H1 (cell line): ENCODE measurements around the gene CPNE4. TPM values are rescaled to one million over a fixed set of nuclear protein-coding genes. Genes with fewer than 3 reads are reported as not detected.

ENCODE experiments used
- CTCF ChIA-PET: fragments of 300-600 bp; sonication (Branson Sonifier 250); formaldehyde crosslinking; loops from one replicate; lab custom pipeline; 2021; ENCODE audit not compliant: partially characterized antibody; lab: Charles Lee
- POLR2A ChIA-PET: fragments of 300-600 bp; sonication (Branson Sonifier 250); formaldehyde crosslinking; loops from one replicate; lab custom pipeline; 2021; ENCODE audit warnings: inconsistent platforms; ENCODE audit not compliant: partially characterized antibody; lab: Charles Lee
- DNase-seq, 2 experiments: peaks; one replicate each; pipeline versions ENCODE4 v3.0.0 to v3.0.0-alpha.2; 2010 to 2022; ENCODE audit warnings: low spot score in 2 of 2, low read depth in 1 of 2, mixed read lengths in 1 of 2
- FAIRE-seq: peaks from 2 replicates; lab custom pipeline; 2011; peaks lifted over from hg19 to GRCh38; lab: Jason Lieb, UNC
- H2AFZ ChIP-seq: 2 replicates; pipeline ENCODE4 v1.8.1; 2012; ENCODE audit warnings: low read length, inconsistent platforms
- H2AK5ac ChIP-seq: 2 replicates; pipeline ENCODE4 v1.6.1; 2013; ENCODE audit warnings: low read depth, low read length
- H2BK120ac ChIP-seq: replicated peaks from 2 replicates; pipeline ENCODE3; 2013; ENCODE audit warnings: low read depth, low read length, inconsistent platforms
- H2BK12ac ChIP-seq: 2 replicates; pipeline ENCODE4 v1.6.1; 2013; ENCODE audit warnings: low read depth, low read length
- H2BK15ac ChIP-seq: 2 replicates; pipeline ENCODE4 v1.6.1; 2013; ENCODE audit warnings: low read length
- H2BK20ac ChIP-seq: 2 replicates; pipeline ENCODE4 v1.6.1; 2013; ENCODE audit warnings: low read length
- H2BK5ac ChIP-seq: 2 replicates; pipeline ENCODE4 v1.6.1; 2013; ENCODE audit warnings: low read depth, low read length
- H3K14ac ChIP-seq: 2 replicates; pipeline ENCODE4 v1.6.1; 2013; ENCODE audit warnings: inconsistent platforms; ENCODE audit not compliant: insufficient read length
- H3K18ac ChIP-seq: 2 replicates; pipeline ENCODE4 v1.6.1; 2013; ENCODE audit warnings: low read length; ENCODE audit errors: extremely low read depth
- H3K23ac ChIP-seq: 2 replicates; pipeline ENCODE4 v1.6.1; 2013; ENCODE audit warnings: inconsistent platforms; ENCODE audit not compliant: insufficient read length
- H3K23me2 ChIP-seq: 2 replicates; pipeline ENCODE4 v1.6.1; 2013; ENCODE audit warnings: low read depth, low read length
- H3K27ac ChIP-seq: 2 replicates; pipeline ENCODE4 v1.6.1; 2011; ENCODE audit warnings: low read depth, low read length, inconsistent platforms
- H3K27me3 ChIP-seq, 4 experiments: replicated peaks in 1 of 4; 1 replicate in 1 of 4; 2 replicates in 3 of 4; pipeline versions ENCODE4 v1.6.1 to v1.8.1; 2011 to 2013; ENCODE audit warnings: low read length in 3 of 4, mild to moderate bottlenecking in 3 of 4, inconsistent platforms in 2 of 4, mixed read lengths in 2 of 4, moderate library complexity in 1 of 4; ENCODE audit not compliant: control insufficient read depth in 3 of 4, insufficient read depth in 3 of 4; ENCODE audit errors: extremely low read depth in 1 of 4
- H3K36me3 ChIP-seq, 4 experiments: 2 replicates each; pipeline versions ENCODE4 v1.6.1 to v1.8.1; 2011 to 2013; ENCODE audit warnings: mild to moderate bottlenecking in 4 of 4, low read length in 3 of 4, moderate library complexity in 2 of 4, control low read depth in 1 of 4, inconsistent platforms in 1 of 4; ENCODE audit not compliant: insufficient read depth in 4 of 4, control insufficient read depth in 2 of 4
- H3K4ac ChIP-seq: replicated peaks from 2 replicates; pipeline ENCODE3; 2013; ENCODE audit warnings: low read length, low read depth, mixed read lengths, inconsistent platforms; ENCODE audit not compliant: insufficient read length
- H3K4me1 ChIP-seq, 4 experiments: replicated peaks in 1 of 4; 1 replicate in 1 of 4; 2 replicates in 3 of 4; pipeline versions ENCODE4 v1.6.1 to v1.8.1; 2011 to 2013; ENCODE audit warnings: low read length in 3 of 4, inconsistent platforms in 2 of 4, mixed read lengths in 1 of 4; ENCODE audit not compliant: insufficient read depth in 4 of 4, control insufficient read depth in 3 of 4
- H3K4me2 ChIP-seq, 2 experiments: 2 replicates each; pipeline versions ENCODE4 v1.6.1 to v1.8.1; 2011 to 2013; ENCODE audit warnings: low read depth in 2 of 2, low read length in 2 of 2, control low read depth in 1 of 2, inconsistent platforms in 1 of 2, mild to moderate bottlenecking in 1 of 2; ENCODE audit not compliant: insufficient read depth in 1 of 2
- H3K4me3 ChIP-seq, 4 experiments: fragments of 200-600, 300-600 bp in 1 of 4; sonication (generic), shearing (Covaris generic), sonication (Bioruptor Twin) in 1 of 4; 2 replicates each; pipeline versions ENCODE4 v1.5.1 to v1.8.1; 2011 to 2016; ENCODE audit warnings: low read length in 4 of 4, low read depth in 3 of 4, control low read depth in 2 of 4, inconsistent platforms in 2 of 4, mild to moderate bottlenecking in 2 of 4, mixed read lengths in 1 of 4, moderate library complexity in 1 of 4; ENCODE audit not compliant: insufficient read depth in 2 of 4; ENCODE audit errors: extremely low read depth in 1 of 4
- H3K56ac ChIP-seq: replicated peaks from 2 replicates; pipeline ENCODE3; 2013; ENCODE audit warnings: low read depth, mild to moderate bottlenecking, mixed read lengths, low read length, inconsistent platforms; ENCODE audit not compliant: insufficient read length
- H3K79me1 ChIP-seq: 2 replicates; pipeline ENCODE4 v1.6.1; 2013; ENCODE audit warnings: low read depth, low read length, control low read depth
- H3K79me2 ChIP-seq, 2 experiments: 2 replicates each; pipeline versions ENCODE4 v1.6.1 to v1.8.1; 2012 to 2013; ENCODE audit warnings: low read length in 2 of 2, mild to moderate bottlenecking in 2 of 2, inconsistent platforms in 1 of 2; ENCODE audit not compliant: insufficient read depth in 2 of 2, control insufficient read depth in 1 of 2
- H3K9ac ChIP-seq, 4 experiments: replicated peaks in 1 of 4; 1 replicate in 1 of 4; 2 replicates in 3 of 4; pipeline versions ENCODE4 v1.6.1 to v1.8.1; 2011 to 2013; ENCODE audit warnings: low read depth in 3 of 4, low read length in 3 of 4, control low read depth in 2 of 4, mild to moderate bottlenecking in 2 of 4, moderate library complexity in 2 of 4, inconsistent platforms in 1 of 4; ENCODE audit errors: extremely low read depth in 1 of 4
- H3K9me3 ChIP-seq, 2 experiments: 2 replicates each; pipeline versions ENCODE4 v1.6.1 to v1.8.1; 2012 to 2013; ENCODE audit warnings: mild to moderate bottlenecking in 2 of 2, moderate library complexity in 2 of 2, control low read depth in 1 of 2, inconsistent platforms in 1 of 2, low read depth in 1 of 2, low read length in 1 of 2, mixed read lengths in 1 of 2; ENCODE audit not compliant: insufficient read depth in 2 of 2
- H4K20me1 ChIP-seq, 2 experiments: replicated peaks in 1 of 2; 2 replicates each; pipeline versions ENCODE3 to v1.8.1; 2011 to 2013; ENCODE audit warnings: inconsistent platforms in 2 of 2, low read length in 2 of 2, mild to moderate bottlenecking in 1 of 2; ENCODE audit not compliant: insufficient read depth in 2 of 2, control insufficient read depth in 1 of 2
- H4K5ac ChIP-seq: 2 replicates; pipeline ENCODE4 v1.6.1; 2013; ENCODE audit warnings: low read length, low read depth, mixed read lengths, inconsistent platforms; ENCODE audit not compliant: insufficient read length
- H4K8ac ChIP-seq: 2 replicates; pipeline ENCODE4 v1.8.0; 2013; ENCODE audit warnings: mild to moderate bottlenecking, moderate library complexity, low read length, inconsistent platforms; ENCODE audit not compliant: insufficient read depth; ENCODE audit errors: extremely low read depth
- H4K91ac ChIP-seq: replicated peaks from 2 replicates; pipeline ENCODE3; 2013; ENCODE audit warnings: low read length, mixed read lengths, inconsistent platforms; ENCODE audit not compliant: insufficient read length
- CBX5 ChIP-seq: fragments of 300-800, 300-1000 bp; sonication (generic); IDR thresholded peaks from 2 replicates; pipeline ENCODE4 v1.7.1; 2016; ENCODE audit warnings: antibody characterized with exemption, low read length, low read depth
- CHD1 ChIP-seq: IDR thresholded peaks from 2 replicates; pipeline ENCODE4 v1.6.1; 2012; ENCODE audit warnings: low read depth, low read length, improper control_type of control experiment
- EP300 ChIP-seq, 2 experiments: IDR thresholded peaks; 1 replicate in 1 of 2; 2 replicates in 1 of 2; pipeline ENCODE4 v1.6.1; 2011 to 2012; ENCODE audit warnings: low read depth in 2 of 2, low read length in 2 of 2, mild to moderate bottlenecking in 2 of 2, borderline replicate concordance in 1 of 2, inconsistent platforms in 1 of 2, moderate library complexity in 1 of 2
- JUND ChIP-seq: IDR thresholded peaks from 2 replicates; pipeline ENCODE4 v1.6.1; 2011; ENCODE audit warnings: mild to moderate bottlenecking, improper control_type of control experiment, low read length
- KDM4A ChIP-seq: IDR thresholded peaks from one replicate; pipeline ENCODE4 v1.7.1; 2012; ENCODE audit warnings: low read depth, mild to moderate bottlenecking, moderate library complexity, low read length, inconsistent platforms; ENCODE audit not compliant: severe bottlenecking
- NANOG ChIP-seq: IDR thresholded peaks from 2 replicates; pipeline ENCODE4 v1.6.1; 2011; ENCODE audit warnings: low read length, low read depth, mild to moderate bottlenecking, inconsistent platforms; ENCODE audit not compliant: insufficient read depth, poor library complexity, severe bottlenecking
- PHF8 ChIP-seq: fragments of 200-600 bp; sonication (generic); conservative IDR thresholded peaks from 2 replicates; pipeline ENCODE4 v1.7.1; 2012; ENCODE audit warnings: low read depth, mild to moderate bottlenecking, inconsistent platforms, low read length, moderate library complexity
- POLR2A ChIP-seq, 2 experiments: IDR thresholded peaks; 1 replicate in 1 of 2; 2 replicates in 1 of 2; pipeline ENCODE4 v1.6.1; 2011; ENCODE audit warnings: low read depth in 2 of 2, low read length in 2 of 2, mild to moderate bottlenecking in 2 of 2; ENCODE audit errors: control extremely low read depth in 1 of 2
- RNF2 ChIP-seq: fragments of 200-900, 300-1000 bp; sonication (generic); IDR thresholded peaks from 2 replicates; pipeline ENCODE4 v1.7.1; 2016; ENCODE audit warnings: borderline replicate concordance, low read depth, mild to moderate bottlenecking, antibody characterized with exemption, low read length; ENCODE audit not compliant: poor library complexity, severe bottlenecking; ENCODE audit errors: missing control alignments
- SP2 ChIP-seq: IDR thresholded peaks from 2 replicates; pipeline ENCODE4 v1.6.1; 2012; ENCODE audit warnings: mild to moderate bottlenecking, low read length, inconsistent platforms
- SRF ChIP-seq: IDR thresholded peaks from 2 replicates; pipeline ENCODE4 v1.6.1; 2011; ENCODE audit warnings: mild to moderate bottlenecking, low read depth, low read length, moderate library complexity
- SUZ12 ChIP-seq: fragments of 200-600 bp; sonication (generic); IDR thresholded peaks from 2 replicates; pipeline ENCODE4 v1.6.1; 2012; ENCODE audit warnings: mild to moderate bottlenecking, inconsistent platforms, low read length, moderate library complexity, mixed read lengths
- USF2 ChIP-seq: IDR thresholded peaks from 2 replicates; pipeline ENCODE4 v1.6.1; 2011; ENCODE audit warnings: low read length, improper control_type of control experiment
- WGBS, 2 experiments: shearing (Covaris generic) in 1 of 2; methylation state at CpG; one replicate each; pipeline versions ENCODE4 v1.1.6 to v1.1.7; 2013 to 2015; ENCODE audit warnings: low lambda C conversion rate in 2 of 2, mixed read lengths in 2 of 2, inconsistent platforms in 1 of 2, low coverage in 1 of 2, missing lambda C conversion rate in 1 of 2; ENCODE audit not compliant: insufficient replicate concordance in 2 of 2, insufficient coverage in 1 of 2, insufficient read length in 1 of 2; ENCODE audit errors: extremely low coverage in 1 of 2, missing lambda C conversion rate in 1 of 2; 5-methylcytosine and 5-hydroxymethylcytosine counted together
- polyA plus RNA-seq, 7 experiments: library from polyadenylated mRNA; depleted of rRNA in 3 of 7; stranded (reverse) in 5 of 7; unstranded in 2 of 7; fragments of >200 nt in 5 of 7; fragments of 200-250 nt in 2 of 7; gene quantifications; 1 replicate in 5 of 7; 2 replicates in 1 of 7; 4 replicates in 1 of 7; pipeline versions ENCODE4 v1.2.1 to v1.2.3, GENCODE V29; 2011 to 2013; ENCODE audit warnings: missing spikeins in 2 of 7, mixed read lengths in 2 of 7
- total RNA-seq: library from RNA; stranded (reverse); fragmentation: NEBNext Ultra II Directional; extraction: Animal tissue kit (Norgen Biotek cat#: 25700); gene quantifications from 2 replicates; pipeline ENCODE4 v1.2.1, GENCODE V29; 2021

The CPNE4 gene
- total and polyA plus RNA-seq, 2 of the 8 experiments (the other 6 are each of a cell fraction or from before 2014, with no cell fraction given), result 0.82 to 3.8 TPM

DNA sequence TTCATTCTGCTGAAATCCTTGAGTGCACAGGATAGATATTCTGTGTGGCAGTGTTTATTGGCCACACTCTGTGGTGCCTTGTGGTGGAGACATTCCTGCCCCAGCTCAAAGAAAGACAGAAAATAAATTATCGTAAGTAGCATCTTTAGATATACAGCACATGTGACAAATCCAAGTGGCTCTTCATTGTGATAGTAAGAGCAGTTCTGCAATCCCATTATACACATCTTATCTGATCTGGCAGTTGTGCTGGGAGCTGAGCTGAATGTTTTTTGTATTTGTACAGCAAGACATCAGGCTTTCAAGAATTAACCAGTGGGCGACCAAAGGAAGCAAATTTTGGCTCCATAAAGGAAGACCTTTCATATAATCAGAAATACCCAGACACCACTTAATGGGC is 296.7 kb downstream of the CPNE4 start:
- WGBS, 2 experiments, result 83% methylated on average over 2 of the region's 2 CpGs; no CpG with 5 or more reads in 1 of the 2 experiments
- Histone ChIP-seq H2BK5ac (no peak overlapping the region), H2BK15ac (no peak overlapping the region)
- TF ChIP-seq JUND (no peak), SP2 (no peak), PHF8 (no peak), EP300 (IDR thresholded peaks at IDR 0.05; ENCODE audit: borderline replicate concordance in 1 of 2, low read depth in 2 of 2, low read length in 2 of 2) (no peak), POLR2A (IDR thresholded peaks at IDR 0.05; ENCODE audit: control extremely low read depth in 1 of 2, low read depth in 2 of 2, low read length in 2 of 2) (no peak), CBX5 (no peak), SRF (no peak), SUZ12 (no peak), KDM4A (no peak), RNF2 (no peak), USF2 (no peak), CHD1 (no peak), NANOG (no peak)

More for the DNA sequence above, 296.7 kb downstream of the CPNE4 start:
- H3K79me1 ChIP-seq, result no peaks in the 10 kb centered on the region
- no peak overlapping the region for H3K23ac ChIP-seq
- H3K9ac ChIP-seq, result no peak overlapping the region
- H4K5ac ChIP-seq, result no peak overlapping the region
- H2AK5ac ChIP-seq, result no peak overlapping the region
- H2BK20ac ChIP-seq, result no peak overlapping the region
- H3K27me3 ChIP-seq, result no peaks in the 10 kb centered on the region
- no peak overlapping the region for H3K4ac ChIP-seq
- H3K23me2 ChIP-seq, result no peaks in the 10 kb centered on the region
- ChIA-PET CTCF (interaction anchor here (0.7 to 1.4 kb wide), 3 partner anchors 17 to 292 kb away, joined by 3 to 6 read pairs (median 3); no protein-coding TSS in a partner anchor), POLR2A (no interaction called here)
- no peaks in the 10 kb centered on the region for H3K79me2 ChIP-seq
- FAIRE-seq, result no peak
- H3K4me1 ChIP-seq, result no peaks in the 10 kb centered on the region; a peak in 1 of 7 replicates
- H3K14ac ChIP-seq, result no peak overlapping the region
- no peak overlapping the region for H4K91ac ChIP-seq
- no peak overlapping the region for H3K18ac ChIP-seq
- H3K4me3 ChIP-seq, result no peak overlapping the region
- H3K4me2 ChIP-seq, result no peak overlapping the region
- H4K8ac ChIP-seq, result no peak overlapping the region
- no peak overlapping the region for H3K27ac ChIP-seq
- H2BK12ac ChIP-seq, result no peak overlapping the region
- H2BK120ac ChIP-seq, result no peak overlapping the region
- H4K20me1 ChIP-seq, result no peaks in the 10 kb centered on the region
- no peak overlapping the region for H2AFZ ChIP-seq
- H3K36me3 ChIP-seq, result no peaks in the 10 kb centered on the region
- DNase-seq, result no peak
- H3K9me3 ChIP-seq, result 0 out of 4 replicates have a peak, but pooled peaks cover 0 to 2% of the 10 kb centered on the region in 2 experiments
- H3K56ac ChIP-seq, result no peak overlapping the region
